ENCODE results near the gene PREX1. TPM values are rescaled to one million over a fixed set of nuclear protein-coding genes. Genes with fewer than 3 reads are reported as not detected.

PREX1 gene
- total RNA-seq, 2 experiments from 2014 or later, result 82.8 to 86.5 TPM

GRCh38 chr20:48652961-48653705 lies 174.7 kb downstream of the PREX1 start:
- ChIA-PET POLR2A (no interaction called here), CTCF (no interaction called here)

GRCh38 chr20:48651960-48652359 lies 175.8 kb downstream of the PREX1 start:
- ChIA-PET POLR2A (no interaction called here), CTCF (no interaction called here)

GRCh38 chr20:48651271-48651670 lies 176.5 kb downstream of the PREX1 start:
- ChIA-PET CTCF (no interaction called here), POLR2A (no interaction called here)

GRCh38 chr20:48649868-48650267 lies 177.9 kb downstream of the PREX1 start:
- ChIA-PET CTCF (interaction anchor here (1.6 to 1.7 kb wide), 2 partner anchors 29 to 255 kb away, joined by 5 to 6 read pairs; no protein-coding TSS in a partner anchor), POLR2A (no interaction called here)

- CTCF ChIA-PET, result interaction anchor here (1.6 to 1.9 kb wide), 3 partner anchors 9 to 256 kb away, joined by 4 to 6 read pairs (median 5); no protein-coding TSS in a partner anchor
- POLR2A ChIA-PET, result no interaction called here
These were observed 178.6 kb downstream of the PREX1 start for GRCh38 chr20:48649104-48649626.

GRCh38 chr20:48648482-48649051 lies 179.2 kb downstream of the PREX1 start:
- POLR2A ChIA-PET, result no interaction called here
- CTCF ChIA-PET, result interaction anchor here (1.6 to 2.9 kb wide), 3 partner anchors 9 to 28 kb away, joined by 4 to 8 read pairs (median 5); no protein-coding TSS in a partner anchor

GRCh38 chr20:48647858-48648257 lies 179.9 kb downstream of the PREX1 start:
- ChIA-PET CTCF (interaction anchor here (1.9 to 2.9 kb wide), 2 partner anchors 10 to 12 kb away, joined by 4 to 8 read pairs; no protein-coding TSS in a partner anchor), POLR2A (no interaction called here)

GRCh38 chr20:48645666-48646065 lies 182.1 kb downstream of the PREX1 start:
- CTCF ChIA-PET, result no interaction called here
- POLR2A ChIA-PET, result no interaction called here

GRCh38 chr20:48644286-48644828 lies 183.4 kb downstream of the PREX1 start:
- POLR2A ChIA-PET, result no interaction called here
- CTCF ChIA-PET, result interaction anchor here (0.6 to 2.2 kb wide), 2 partner anchors 13 to 261 kb away, joined by 3 to 5 read pairs; no protein-coding TSS in a partner anchor

- ChIA-PET CTCF (interaction anchor here (2.2 kb wide), 1 partner anchor 15 kb away, joined by 5 read pairs; no protein-coding TSS in a partner anchor), POLR2A (no interaction called here)
These were observed 185.5 kb downstream of the PREX1 start for GRCh38 chr20:48642105-48642880.

- POLR2A ChIA-PET, result no interaction called here
- CTCF ChIA-PET, result no interaction called here
These were observed 186.9 kb downstream of the PREX1 start for GRCh38 chr20:48640871-48641270.

- POLR2A ChIA-PET, result no interaction called here
These were observed 187.9 kb downstream of the PREX1 start for GRCh38 chr20:48639899-48640298.

GRCh38 chr20:48638546-48638945 lies 189.3 kb downstream of the PREX1 start:
- CTCF ChIA-PET, result no interaction called here
- POLR2A ChIA-PET, result no interaction called here

More at GRCh38 chr20:48639899-48640298, 187.9 kb downstream of the PREX1 start:
- CTCF ChIA-PET, result no interaction called here

- ChIA-PET CTCF (interaction anchor here (1.1 kb wide), 1 partner anchor 166 kb away, joined by 3 read pairs; no protein-coding TSS in a partner anchor), POLR2A (no interaction called here)
These were observed 190.3 kb downstream of the PREX1 start for GRCh38 chr20:48637461-48637860.

- CTCF ChIA-PET, result interaction anchor here (2.4 to 3.2 kb wide), 2 partner anchors 11 to 21 kb away, joined by 8 to 10 read pairs; no protein-coding TSS in a partner anchor
- POLR2A ChIA-PET, result no interaction called here
These were observed 191.5 kb downstream of the PREX1 start for GRCh38 chr20:48636301-48636700.

- POLR2A ChIA-PET, result no interaction called here
- CTCF ChIA-PET, result interaction anchor here (2.4 to 3.2 kb wide), 2 partner anchors 12 to 22 kb away, joined by 8 to 10 read pairs; no protein-coding TSS in a partner anchor
These were observed 192.0 kb downstream of the PREX1 start for GRCh38 chr20:48635791-48636267.

- ChIA-PET POLR2A (no interaction called here), CTCF (interaction anchor here (1.4 to 3.2 kb wide), 3 partner anchors 12 to 269 kb away, joined by 4 to 10 read pairs (median 8); no protein-coding TSS in a partner anchor)
These were observed 192.4 kb downstream of the PREX1 start for GRCh38 chr20:48635361-48635760.

GRCh38 chr20:48634641-48635040 lies 193.2 kb downstream of the PREX1 start:
- ChIA-PET CTCF (interaction anchor here (1.4 to 3.2 kb wide), 3 partner anchors 13 to 270 kb away, joined by 4 to 10 read pairs (median 8); no protein-coding TSS in a partner anchor), POLR2A (no interaction called here)

- POLR2A ChIA-PET, result no interaction called here
- CTCF ChIA-PET, result interaction anchor here (1.4 to 3.2 kb wide), 2 partner anchors 24 to 271 kb away, joined by 4 to 10 read pairs; no protein-coding TSS in a partner anchor
These were observed 194.1 kb downstream of the PREX1 start for GRCh38 chr20:48633620-48634257.
